HG02943 (cell line): ENCODE measurements around the gene LINC00237.

Source experiments
- ATAC-seq: cut with Tn5 transposase; IDR thresholded peaks from one replicate; pipeline ENCODE4 v1.9.1; 2021; ENCODE audit warnings: mild to moderate bottlenecking, low read depth, moderate library complexity; ENCODE audit not compliant: unreplicated experiment

LINC00237 gene

DNA sequence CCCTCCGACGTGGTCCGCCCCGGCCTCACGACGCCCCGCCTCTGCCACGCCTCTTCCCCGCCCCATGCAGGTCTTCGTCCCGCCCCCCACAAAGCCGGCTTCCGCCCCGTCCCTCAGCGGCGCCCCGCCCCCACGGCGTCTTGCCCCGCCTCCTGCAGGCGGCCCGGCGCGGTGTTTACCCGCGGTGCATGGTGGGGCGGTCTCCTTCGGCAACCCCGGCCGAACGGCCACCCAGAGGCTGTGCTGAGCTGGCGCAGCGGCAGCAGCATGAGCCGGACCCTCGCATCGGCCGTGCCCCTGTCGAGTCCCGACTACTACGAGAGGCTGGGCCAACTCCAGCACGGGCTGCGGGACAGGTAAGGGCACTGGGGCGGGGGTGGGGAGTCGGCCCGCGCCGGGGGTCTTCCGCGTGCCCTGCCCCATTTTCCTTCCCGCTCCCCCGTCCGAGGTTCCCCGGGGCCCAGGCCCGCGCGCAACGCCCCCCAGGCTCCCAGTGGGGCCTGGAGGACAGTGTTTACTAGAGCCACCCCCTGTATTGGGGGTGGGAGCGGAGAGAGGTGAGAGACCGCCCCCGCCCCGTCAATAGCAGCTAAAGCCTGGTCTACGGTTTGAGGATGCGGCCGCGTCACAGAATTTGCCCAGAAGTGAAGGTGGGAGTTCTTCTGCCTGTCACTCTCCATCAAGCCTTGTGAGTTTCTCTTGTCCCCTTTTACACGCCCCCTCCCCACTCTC, 19.9 kb upstream of the LINC00237 start, which contains the start of gene KIZ:
TSS of gene KIZ (plus strand) at position 234 of the 732 bp plus-strand sequence. CDS start at position 268, 34 bp downstream.
- ATAC-seq: peak; percentile 97

DNA sequence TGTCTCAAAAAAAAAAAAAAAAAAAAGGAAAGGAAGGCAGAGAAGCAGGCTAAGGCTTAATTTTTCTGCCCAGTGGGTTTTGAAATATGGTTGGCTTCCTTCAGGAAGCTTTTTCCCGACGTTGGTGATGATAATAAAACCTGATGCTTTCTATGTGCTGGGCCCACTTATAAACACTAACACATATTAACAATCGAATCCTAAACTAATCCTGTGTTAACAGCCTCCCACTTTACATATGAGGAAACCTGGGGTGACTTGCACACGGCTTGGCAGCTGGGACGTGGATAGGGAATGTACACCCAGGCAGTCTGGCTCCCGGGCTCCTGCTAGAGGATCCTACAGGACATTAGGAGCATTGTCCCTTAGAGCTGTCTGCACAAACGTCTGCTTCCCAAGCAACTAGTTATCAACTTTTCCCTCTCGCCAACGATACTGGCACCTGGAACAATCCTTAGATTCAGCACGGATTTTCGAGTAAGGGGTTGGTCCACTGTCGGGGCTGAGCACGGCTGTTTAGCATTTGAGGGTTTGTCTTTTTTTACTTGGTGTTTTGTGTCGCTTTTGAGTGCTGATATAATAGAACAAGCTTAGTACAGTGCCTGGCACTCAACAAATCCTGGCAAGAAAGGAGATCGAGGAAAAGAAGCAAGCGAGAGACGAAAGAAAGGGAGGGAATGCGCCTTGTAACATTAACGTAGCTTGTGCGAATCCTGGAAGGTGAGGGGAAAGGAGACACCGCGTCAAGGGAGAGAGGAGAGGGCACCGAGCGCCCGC, 19.1 kb upstream of the LINC00237 start:
- ATAC-seq: peak; percentile 27

DNA sequence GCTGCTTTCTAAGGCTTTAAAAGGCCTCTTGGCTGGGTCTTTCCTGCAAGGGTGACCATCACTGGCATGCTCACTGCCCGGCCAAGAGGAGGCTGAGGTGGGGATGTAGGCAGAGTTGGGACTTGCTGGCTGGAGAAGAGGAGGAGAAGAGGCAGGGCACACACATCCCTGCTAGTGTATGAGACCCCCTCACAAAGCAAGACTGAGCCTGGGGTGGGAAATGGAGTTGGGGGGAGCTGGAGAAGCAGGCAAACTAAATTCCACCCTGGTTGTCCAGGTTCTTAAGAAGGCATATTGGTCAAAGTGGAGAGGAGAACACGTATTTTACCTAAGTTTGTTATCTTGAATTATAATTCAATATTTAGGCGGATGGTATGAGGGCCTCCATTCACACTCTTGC, 18.0 kb upstream of the LINC00237 start:
- ATAC-seq: no peak

DNA sequence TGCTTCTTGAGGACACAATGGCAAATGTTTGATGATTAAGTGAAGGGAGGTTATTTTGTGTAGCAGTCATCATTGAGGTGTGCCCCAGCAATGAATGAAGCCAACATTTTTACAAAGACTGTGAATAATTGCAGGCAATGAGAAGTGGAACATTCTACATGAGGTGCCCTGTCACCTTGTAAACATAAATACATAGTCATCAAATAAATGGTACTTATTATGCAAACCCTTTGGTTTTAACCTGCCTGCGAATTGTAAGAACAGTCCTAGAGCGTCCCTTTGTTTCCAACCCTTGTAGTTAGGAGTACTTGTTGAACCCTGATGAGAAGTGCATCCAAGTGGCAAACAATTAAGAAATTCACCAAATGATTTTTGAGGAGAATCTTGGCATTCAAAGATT, 12.6 kb upstream of the LINC00237 start:
- ATAC-seq: no peak

DNA sequence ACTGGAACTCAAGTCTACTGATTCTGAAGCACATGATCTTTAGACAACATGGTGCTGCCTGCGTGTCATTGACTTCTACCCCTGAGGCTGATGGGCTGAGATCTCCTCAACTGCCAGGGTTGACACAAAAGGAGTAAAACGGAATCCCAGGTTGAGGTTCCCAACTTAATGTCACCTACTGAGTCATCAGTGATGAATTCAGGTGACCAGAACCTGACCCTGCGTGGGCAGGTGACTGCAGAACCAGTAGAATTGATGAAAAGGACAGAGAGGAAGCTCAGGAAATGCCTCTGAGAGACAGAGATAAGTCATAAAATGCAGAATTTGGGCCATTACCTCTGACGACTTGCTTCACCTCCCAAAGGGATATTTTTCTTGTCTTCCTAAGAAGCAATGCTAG, 12.0 kb upstream of the LINC00237 start:
- no peak for ATAC-seq

DNA sequence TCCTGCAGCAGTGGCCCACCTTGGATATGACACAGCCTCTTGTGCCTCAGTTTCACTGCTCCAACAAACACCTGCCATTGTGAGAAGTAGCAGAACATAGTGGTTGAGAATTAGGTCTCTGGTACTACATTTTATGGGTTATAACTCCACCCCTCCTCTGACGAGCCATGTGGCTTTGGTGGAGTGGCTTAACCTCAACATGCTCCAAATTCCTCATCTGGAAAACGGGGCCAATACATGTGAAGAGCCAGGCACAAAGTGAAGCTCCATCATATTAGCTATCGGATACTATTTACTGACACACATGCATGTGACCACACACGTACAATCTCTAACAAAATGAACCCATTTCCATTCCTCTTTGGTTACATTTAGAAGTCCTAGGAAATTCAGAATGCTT, 11.4 kb upstream of the LINC00237 start:
- no peak for ATAC-seq

DNA sequence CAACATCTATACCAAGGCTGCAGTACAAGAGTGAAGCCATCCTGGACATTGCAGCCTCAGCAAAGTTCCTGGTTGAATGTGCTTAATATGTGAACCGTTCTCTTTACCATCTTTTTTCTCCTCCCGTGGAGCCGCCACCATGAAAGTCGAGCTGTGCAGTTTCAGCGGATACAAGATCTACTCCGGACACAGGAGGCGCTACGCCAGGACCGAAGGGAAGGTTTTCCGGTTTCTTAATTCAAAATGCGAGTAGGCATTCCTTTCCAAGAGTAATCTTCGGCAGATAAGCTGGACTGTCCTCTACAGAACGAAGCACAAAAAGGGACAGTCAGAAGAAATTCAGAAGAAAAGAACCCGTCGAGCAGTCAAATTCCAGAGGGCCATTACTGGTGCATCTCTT, 8.4 kb upstream of the LINC00237 start:
- ATAC-seq: no peak

DNA sequence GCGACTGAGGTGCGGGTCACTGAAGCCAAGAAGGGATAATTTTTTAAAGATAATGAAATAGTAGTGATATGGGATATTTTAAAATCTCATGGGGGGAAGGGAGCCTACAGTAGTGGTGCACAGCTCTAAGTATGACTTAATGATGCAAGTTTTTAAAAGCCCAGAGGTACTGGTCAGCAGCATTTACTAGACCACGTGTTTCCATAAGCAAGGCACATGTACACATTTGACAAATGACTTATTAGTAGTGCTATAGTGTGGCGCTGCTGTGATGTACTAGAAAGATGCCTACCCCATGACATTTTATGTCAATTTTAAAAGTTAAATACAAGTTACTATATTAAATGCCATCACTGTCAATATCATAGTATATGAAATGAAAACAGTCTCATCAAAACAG, 7.5 kb upstream of the LINC00237 start:
- ATAC-seq: no peak

DNA sequence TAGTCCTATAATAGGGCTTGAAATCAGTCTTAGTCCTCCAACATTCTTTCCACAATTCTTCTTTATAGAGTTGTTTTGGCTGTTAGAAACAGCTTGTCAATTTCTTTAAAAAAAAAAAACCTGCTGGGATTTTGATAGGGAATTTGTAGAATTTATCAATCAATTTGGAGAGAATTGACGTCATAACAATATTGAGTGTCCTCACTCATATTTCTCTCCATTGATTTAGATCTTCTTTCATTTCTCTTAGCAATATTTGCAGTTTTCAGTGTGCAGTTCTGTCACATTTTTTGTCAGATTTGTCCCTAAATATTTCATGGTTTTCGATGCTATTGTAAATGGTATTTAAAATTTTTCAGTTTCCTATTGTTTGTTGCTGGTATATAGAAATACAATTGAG, 5.3 kb upstream of the LINC00237 start:
- ATAC-seq: no peak

DNA sequence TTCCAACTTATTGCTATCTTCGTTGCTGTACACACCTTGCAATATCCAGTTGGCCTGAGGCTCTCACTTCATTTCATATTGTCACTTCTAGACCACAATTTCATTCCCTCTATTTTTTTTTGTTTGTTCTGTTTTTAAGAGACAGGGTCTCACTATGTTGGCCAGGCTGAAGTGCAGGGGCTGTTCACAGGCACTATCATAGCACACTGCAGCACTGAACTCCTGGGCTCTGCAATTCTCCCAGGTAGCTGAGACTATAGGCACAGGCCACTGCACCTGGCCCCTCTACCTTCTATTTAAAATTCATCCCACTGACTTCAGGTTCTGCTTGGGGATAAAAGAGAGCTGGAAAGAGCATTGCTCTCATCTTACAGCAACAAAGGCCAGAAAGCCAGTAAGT, 4.7 kb upstream of the LINC00237 start:
- no peak for ATAC-seq

DNA sequence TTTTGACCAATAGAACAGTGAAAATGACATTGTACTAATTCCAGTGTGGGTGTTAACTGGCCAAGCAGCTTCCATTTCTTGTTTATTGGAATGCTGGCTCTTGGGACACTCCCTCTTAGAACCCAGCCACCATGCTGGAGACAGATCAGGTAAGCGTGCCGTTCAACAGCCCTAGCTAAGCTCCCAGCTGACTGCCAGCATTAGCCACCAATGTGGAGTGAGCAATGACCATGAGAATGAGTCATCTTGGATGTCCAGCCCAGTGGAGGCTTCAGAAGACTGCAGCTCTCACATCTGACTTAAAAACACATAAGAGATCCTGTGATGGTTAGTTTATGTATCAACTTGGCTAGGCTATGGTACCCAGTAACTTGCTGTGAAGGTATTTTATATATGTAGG, 3.0 kb upstream of the LINC00237 start:
- ATAC-seq: no peak

DNA sequence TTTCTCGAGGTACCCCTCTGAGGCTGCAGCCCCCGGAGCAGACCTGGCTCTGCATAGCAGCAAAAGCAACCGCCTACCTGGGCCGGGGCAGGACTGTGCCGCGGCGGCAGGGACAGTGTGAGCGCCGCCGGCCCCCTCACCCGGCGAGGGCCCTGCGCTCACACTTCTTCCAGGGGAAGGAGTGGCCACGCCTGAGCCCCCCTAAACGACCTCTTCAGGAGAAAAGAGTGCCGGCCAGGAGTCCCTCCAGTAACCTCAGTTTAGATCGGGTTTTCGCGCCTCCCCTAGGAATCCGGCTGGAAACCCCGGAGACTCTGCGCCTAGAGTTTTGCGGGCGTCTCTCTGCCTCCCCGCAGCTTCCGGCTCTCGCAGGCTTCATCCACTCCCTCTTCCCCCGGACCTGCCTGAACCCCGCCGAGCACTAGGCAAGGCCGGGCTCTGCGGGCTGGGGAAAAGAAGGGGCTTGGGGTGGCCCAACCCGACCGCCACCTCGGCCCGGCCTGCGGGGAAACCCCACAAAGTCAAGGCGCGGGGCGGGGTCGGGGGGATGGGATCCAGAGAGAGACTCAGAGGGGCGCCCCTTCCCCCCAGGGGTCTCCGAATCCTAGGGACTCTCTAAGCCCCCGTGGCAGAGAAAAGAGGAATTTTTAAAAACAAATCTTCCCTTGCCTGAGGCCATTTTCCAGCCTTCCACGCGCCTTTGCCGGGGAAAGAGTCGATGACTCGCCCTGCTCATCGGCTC, 558 bp downstream of the LINC00237 start:
- ATAC-seq: no peak

DNA sequence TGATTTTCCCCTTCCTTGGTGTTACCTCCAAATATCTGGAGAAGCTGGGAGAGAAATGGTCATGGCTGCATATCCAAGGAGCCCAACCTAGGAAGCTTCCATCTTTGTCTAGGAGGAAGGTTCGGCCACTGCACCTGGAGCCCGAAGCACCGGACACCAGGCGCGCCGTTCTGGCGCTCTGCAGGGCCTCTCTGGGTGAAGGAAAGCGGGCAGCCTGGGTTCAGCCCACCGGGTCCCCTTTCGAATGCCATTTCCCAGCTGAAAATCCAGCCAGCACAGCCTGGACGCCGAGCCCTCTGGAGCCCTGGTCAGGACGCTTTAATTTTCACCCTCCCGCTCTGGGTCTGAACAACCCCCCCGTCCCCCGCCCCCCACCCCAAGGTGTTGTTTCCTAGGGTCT, 1.2 kb downstream of the LINC00237 start:
- no peak for ATAC-seq

DNA sequence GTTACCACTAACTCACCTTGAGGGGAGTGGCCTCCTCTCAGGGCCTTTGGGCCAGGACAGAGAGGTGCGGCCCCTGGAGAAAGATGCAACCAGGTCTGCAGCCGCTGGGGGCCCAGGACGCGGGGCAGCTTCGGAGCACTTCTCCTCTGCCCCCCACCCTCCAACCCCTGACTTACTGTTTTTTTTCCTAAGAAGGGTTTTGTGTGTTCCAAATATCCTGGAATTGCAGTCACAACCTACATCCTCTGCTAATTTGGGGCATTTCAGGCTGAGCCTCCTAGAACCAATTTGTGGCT, 1.7 kb downstream of the LINC00237 start:
- no peak for ATAC-seq

DNA sequence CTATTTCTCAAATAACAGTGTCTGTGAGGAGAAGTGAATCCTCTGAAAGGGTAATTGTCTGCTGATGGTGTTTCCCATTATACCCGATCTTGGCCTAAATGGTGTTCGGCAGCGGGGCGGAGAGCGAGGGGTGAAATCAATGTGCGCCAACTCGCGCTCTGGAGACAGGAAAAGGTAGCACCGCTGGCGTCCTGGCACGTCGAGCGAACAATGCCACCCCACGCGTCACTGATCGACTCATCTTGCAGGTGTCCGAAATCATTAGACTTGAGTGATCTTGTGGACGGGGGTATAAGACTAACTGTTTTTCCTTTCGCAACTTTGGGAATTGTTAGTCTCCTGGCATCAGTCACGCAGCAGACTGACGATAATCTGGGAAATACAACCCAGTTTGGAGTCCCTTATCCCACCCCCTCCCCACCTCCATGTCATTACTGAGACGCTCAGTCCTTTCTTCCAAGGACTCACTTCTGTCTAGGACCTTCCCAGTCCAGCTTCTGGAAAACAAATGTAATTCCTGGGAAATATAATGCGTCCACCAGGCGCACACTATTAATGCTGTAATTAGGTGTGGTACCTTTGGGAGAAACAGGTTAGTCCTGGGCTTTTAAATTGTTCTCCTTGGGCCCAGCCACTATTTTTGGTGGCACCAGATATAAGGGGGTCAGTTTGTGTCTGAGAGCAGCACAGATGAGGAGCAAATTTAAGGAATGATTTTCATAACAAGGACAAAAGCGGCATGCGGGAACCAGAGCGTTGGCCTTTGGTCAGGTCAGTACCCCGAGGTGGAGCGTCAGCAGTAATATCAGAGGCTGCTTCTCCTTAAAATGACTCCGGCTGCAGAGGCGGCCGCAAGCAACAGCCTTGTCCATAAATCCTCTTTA, 2.3 kb downstream of the LINC00237 start:
- ATAC-seq: no peak

DNA sequence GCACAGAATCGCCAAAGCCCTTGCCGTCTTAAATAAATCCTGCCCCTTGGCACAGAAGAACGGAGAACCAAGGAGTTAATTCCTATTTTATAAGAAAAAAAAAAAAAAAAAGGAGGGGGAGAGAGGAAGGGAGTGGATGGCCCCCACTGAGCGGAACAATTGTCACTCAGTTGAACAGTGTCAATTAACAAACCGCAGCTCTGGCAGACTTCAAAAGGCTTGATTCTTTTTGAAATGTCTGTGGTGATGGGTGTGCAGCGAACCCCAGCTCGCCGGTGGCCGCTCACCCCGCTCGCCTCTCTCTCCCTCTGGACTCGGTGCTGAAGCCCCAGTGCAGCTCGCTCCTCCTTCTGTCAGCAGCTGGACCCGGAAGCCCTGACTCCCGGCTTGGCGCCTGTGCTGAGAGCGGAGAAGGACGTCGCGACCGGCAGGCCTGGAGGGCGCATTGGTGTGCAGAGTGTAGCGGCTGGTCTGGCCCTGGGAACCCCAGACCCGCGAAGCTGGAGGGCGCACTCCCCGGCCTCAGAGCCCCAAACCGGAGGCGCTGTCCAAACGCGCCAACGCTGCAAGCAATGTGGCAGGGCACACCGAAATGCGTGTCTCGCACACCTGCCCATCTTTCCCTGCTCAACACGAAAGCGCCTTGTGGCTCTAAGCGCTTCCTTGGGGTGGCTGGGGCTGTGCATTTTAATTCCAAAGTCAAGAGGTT, 3.4 kb downstream of the LINC00237 start:
- ATAC-seq: no peak

DNA sequence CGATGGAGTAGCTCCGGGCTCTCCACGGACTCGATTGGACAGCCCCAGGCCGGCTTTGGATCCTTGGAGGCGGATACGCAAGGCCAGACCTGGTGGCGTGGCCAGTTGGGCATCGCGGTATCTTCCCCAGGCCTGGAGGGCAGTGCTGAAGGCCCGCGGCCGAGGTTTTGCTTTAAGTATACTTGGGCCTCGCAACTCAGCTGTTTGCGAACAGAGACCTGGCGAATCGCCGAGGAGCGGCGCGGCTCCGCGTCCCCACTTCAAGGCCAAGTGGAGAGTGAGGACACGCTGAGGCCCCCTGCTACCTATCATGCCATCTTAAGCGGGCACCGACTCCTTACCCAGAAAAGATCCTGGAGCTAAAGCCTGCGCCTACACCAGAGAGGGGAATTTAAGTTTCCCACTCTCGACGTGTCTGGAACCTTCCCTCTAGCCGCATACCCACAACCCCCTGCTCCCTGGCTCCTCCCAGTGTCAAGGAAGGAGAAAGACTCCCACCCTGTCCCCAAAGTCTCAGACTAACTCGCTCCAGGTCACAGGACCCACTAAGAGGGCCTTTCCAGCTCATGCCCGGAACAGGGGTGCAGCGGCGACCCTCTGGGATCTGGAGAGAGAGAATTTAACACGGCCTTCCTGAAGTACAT, 4.1 kb downstream of the LINC00237 start:
- no peak for ATAC-seq

DNA sequence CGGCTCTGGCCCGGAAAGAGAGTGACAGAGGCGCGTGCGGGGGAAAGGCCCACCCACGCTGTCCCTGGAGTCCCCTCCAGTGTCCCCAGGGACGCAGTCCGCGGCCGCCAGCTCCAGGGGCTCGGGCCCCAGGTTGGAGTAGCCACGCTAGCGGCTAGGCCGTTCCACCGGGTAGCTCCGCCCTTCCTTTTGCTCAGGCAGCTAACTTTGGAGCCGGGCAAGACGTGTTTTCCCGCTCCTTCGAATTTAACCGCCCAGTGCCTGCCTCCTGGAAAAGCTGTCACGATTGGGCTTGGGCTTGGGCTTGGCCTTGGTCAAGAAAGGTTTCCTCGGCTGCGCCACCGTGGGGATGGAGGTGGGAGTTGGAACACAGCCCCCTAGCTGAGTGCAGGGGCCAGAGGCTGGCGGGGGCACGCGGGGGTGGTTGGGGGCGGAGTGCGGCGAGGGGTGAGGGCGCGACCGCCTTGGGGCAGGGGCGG, 4.7 kb downstream of the LINC00237 start:
- ATAC-seq: no peak
